Keratinocyte (primary cell): ENCODE data around the gene PGLYRP1. TPM values are rescaled to one million over a fixed set of nuclear protein-coding genes. Genes with fewer than 3 reads are reported as not detected.

Experiments
- DNase-seq: peaks from one replicate; pipeline ENCODE4 v3.0.0-alpha.2; 2011; ENCODE audit warnings: low read depth, missing footprints, low spot score
- FAIRE-seq: peaks from 2 replicates; lab custom pipeline; 2011; peaks lifted over from hg19 to GRCh38; lab: Jason Lieb, UNC
- H2AFZ ChIP-seq: 2 replicates; pipeline ENCODE4 v1.6.0; 2012; ENCODE audit warnings: low read length, control low read depth, inconsistent platforms; ENCODE audit not compliant: control insufficient read depth
- H3K27ac ChIP-seq: 2 replicates; pipeline ENCODE4 v1.5.1; 2011; ENCODE audit warnings: low read length; ENCODE audit not compliant: control insufficient read depth, insufficient read depth
- H3K27me3 ChIP-seq: 3 replicates; pipeline ENCODE4 v1.6.0; 2011; ENCODE audit warnings: low read length; ENCODE audit not compliant: control insufficient read depth, insufficient read depth; ENCODE audit errors: extremely low read depth
- H3K36me3 ChIP-seq, 2 experiments: 2 replicates in 1 of 2; 3 replicates in 1 of 2; pipeline ENCODE4 v1.5.1; 2011; ENCODE audit warnings: low read length in 2 of 2, mild to moderate bottlenecking in 1 of 2; ENCODE audit not compliant: control insufficient read depth in 2 of 2, insufficient read depth in 2 of 2; ENCODE audit errors: extremely low read depth in 1 of 2
- H3K4me1 ChIP-seq: 3 replicates; pipeline ENCODE4 v1.5.1; 2011; ENCODE audit warnings: low read length; ENCODE audit not compliant: control insufficient read depth, insufficient read depth; ENCODE audit errors: extremely low read depth
- H3K4me2 ChIP-seq: 3 replicates; pipeline ENCODE4 v1.6.0; 2011; ENCODE audit warnings: low read depth, low read length; ENCODE audit not compliant: control insufficient read depth, insufficient read depth; ENCODE audit errors: extremely low read depth
- H3K4me3 ChIP-seq, 3 experiments: fragments of 200-600 bp in 1 of 3; sonication (generic) in 1 of 3; 2 replicates in 2 of 3; 3 replicates in 1 of 3; pipeline ENCODE4 v1.5.1; 2011 to 2016; ENCODE audit warnings: low read length in 3 of 3, mild to moderate bottlenecking in 3 of 3, control low read depth in 2 of 3, inconsistent platforms in 1 of 3, low read depth in 1 of 3, mixed read lengths in 1 of 3, mixed run types in 1 of 3, moderate library complexity in 1 of 3; ENCODE audit not compliant: control insufficient read depth in 2 of 3, insufficient read depth in 2 of 3; ENCODE audit errors: extremely low read depth in 1 of 3
- H3K79me2 ChIP-seq: 2 replicates; pipeline ENCODE4 v1.6.0; 2012; ENCODE audit warnings: low read length; ENCODE audit not compliant: control insufficient read depth, insufficient read depth
- H3K9ac ChIP-seq: 3 replicates; pipeline ENCODE4 v1.6.0; 2011; ENCODE audit warnings: low read length; ENCODE audit not compliant: control insufficient read depth, insufficient read depth; ENCODE audit errors: extremely low read depth
- H3K9me1 ChIP-seq: 3 replicates; pipeline ENCODE4 v1.6.0; 2011; ENCODE audit warnings: low read length; ENCODE audit not compliant: control insufficient read depth, insufficient read depth; ENCODE audit errors: extremely low read depth
- H3K9me3 ChIP-seq: 2 replicates; pipeline ENCODE4 v1.5.1; 2012; ENCODE audit warnings: low read depth, low read length; ENCODE audit not compliant: control insufficient read depth
- H4K20me1 ChIP-seq: 3 replicates; pipeline ENCODE4 v1.6.0; 2011; ENCODE audit warnings: low read length; ENCODE audit not compliant: control insufficient read depth, insufficient read depth; ENCODE audit errors: extremely low read depth
- EZH2 ChIP-seq: IDR thresholded peaks from one replicate; pipeline ENCODE4 v1.6.1; 2012; ENCODE audit warnings: inconsistent platforms, mild to moderate bottlenecking, low read length, moderate library complexity
- dilution Hi-C: fragments of 300-500 bp; cut with MboI; formaldehyde crosslinking; loops from one replicate; pipeline ENCODE4 v1.7.0; 2020; ENCODE audit warnings: low sequenced_read_pairs; ENCODE audit not compliant: extremely low pct_ligation_motif_present
- polyA plus RNA-seq, 5 experiments: library from polyadenylated mRNA; depleted of rRNA in 3 of 5; stranded (reverse) in 3 of 5; stranded (forward) in 1 of 5; unstranded in 1 of 5; fragments of >200 nt; gene quantifications; 1 replicate in 1 of 5; 2 replicates in 3 of 5; 3 replicates in 1 of 5; pipeline versions ENCODE4 v1.2.1 to v1.2.3, GENCODE V29; 2011 to 2012; ENCODE audit warnings: missing spikeins in 2 of 5, low read depth in 1 of 5, low replicate concordance in 1 of 5
- TF ChIP-seq, protein P1 (sequence below), 3 experiments: IDR thresholded peaks in 1 of 3; conservative IDR thresholded peaks in 1 of 3; optimal IDR thresholded peaks in 1 of 3; 2 replicates in 2 of 3; 3 replicates in 1 of 3; pipeline versions ENCODE3 to v1.5.1; 2011; ENCODE audit warnings: low read length in 3 of 3, mild to moderate bottlenecking in 3 of 3, moderate library complexity in 2 of 3, control low read depth in 1 of 3, inconsistent platforms in 1 of 3; ENCODE audit not compliant: insufficient read depth in 2 of 3; ENCODE audit errors: extremely low read depth in 1 of 3

The PGLYRP1 gene
- polyA plus RNA-seq, 1 donor (not counting 4 experiments of a cell fraction or from before 2014, with no cell fraction given): not detected

DNA sequence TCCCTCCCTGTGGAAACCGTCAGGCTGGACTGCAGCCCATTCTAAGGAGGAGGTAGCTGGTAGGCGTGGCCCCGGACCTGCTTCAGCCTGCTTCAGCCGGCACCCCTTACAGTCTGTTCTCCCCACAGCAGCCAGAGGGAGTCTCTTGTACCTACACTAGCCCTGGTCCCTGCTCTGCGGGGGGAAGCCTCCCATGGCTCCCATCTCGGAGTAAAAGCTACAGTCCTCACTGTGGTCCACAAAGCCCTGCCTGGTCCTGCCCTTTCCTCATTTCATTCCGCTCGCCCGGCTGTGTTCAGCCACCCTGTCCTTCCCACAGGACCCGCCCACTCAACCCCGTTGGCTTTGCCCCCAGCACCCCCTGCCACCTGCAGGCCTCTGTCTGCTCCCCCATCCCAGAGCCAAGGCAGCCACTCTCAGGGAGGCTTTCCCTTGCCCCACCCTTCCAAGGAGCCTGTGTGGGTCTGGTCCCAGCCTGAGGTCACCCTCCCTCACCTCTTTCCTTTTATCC is 1.3 kb downstream of the PGLYRP1 start:
- H3K4me2 ChIP-seq: peak overlapping the region; percentile 68
- H3K4me3 ChIP-seq: no peak overlapping the region
- peaks cover 24% of the 10 kb centered on the region for H3K4me1 ChIP-seq
- no peak for TF ChIP-seq EZH2
- TF ChIP-seq, protein P1, sequence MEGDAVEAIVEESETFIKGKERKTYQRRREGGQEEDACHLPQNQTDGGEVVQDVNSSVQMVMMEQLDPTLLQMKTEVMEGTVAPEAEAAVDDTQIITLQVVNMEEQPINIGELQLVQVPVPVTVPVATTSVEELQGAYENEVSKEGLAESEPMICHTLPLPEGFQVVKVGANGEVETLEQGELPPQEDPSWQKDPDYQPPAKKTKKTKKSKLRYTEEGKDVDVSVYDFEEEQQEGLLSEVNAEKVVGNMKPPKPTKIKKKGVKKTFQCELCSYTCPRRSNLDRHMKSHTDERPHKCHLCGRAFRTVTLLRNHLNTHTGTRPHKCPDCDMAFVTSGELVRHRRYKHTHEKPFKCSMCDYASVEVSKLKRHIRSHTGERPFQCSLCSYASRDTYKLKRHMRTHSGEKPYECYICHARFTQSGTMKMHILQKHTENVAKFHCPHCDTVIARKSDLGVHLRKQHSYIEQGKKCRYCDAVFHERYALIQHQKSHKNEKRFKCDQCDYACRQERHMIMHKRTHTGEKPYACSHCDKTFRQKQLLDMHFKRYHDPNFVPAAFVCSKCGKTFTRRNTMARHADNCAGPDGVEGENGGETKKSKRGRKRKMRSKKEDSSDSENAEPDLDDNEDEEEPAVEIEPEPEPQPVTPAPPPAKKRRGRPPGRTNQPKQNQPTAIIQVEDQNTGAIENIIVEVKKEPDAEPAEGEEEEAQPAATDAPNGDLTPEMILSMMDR (optimal IDR thresholded peaks at IDR 0.05 in 1 of 3, IDR thresholded peaks at IDR 0.05 in 1 of 3, conservative IDR thresholded peaks at IDR 0.05 in 1 of 3; ENCODE audit: extremely low read depth in 1 of 3, insufficient read depth in 2 of 3, low read length in 3 of 3): peak; percentile 55 to 72 (median 60)
- peak overlapping the region; percentile 42 for H3K9ac ChIP-seq
- H3K36me3 ChIP-seq: peaks cover under 1 to 4% of the 10 kb centered on the region in 2 experiments
- no peaks in the 10 kb centered on the region for H3K79me2 ChIP-seq
- dilution Hi-C loops: no loop called here
- H3K9me1 ChIP-seq: no peaks in the 10 kb centered on the region
- DNase-seq (no peak), FAIRE-seq (peak; percentile 82)
- H3K9me3 ChIP-seq: no peaks in the 10 kb centered on the region
- peaks cover 10% of the 10 kb centered on the region for H3K27me3 ChIP-seq
- H4K20me1 ChIP-seq: peaks cover 2% of the 10 kb centered on the region
- H3K27ac ChIP-seq: no peak overlapping the region
- no peak overlapping the region for H2AFZ ChIP-seq

DNA sequence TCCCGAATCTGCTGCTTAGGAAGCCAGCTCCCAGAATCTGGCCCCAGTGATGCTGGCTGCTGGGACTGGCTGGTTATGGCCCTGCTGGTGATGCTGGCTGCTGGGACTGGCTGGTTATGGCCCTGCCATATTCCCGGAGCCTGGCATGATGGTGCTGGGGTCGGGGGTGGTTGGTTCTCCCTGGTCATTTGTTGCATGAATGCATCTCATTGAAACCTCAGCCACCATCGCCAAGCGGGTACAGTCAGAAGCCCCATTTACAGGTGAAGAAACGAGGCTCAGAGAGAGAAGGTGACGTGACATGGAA is 2.1 kb downstream of the PGLYRP1 start:
- no peak for FAIRE-seq
- DNase-seq: no peak

More for the DNA sequence above, 2.1 kb downstream of the PGLYRP1 start:
- H3K4me3 ChIP-seq: no peak overlapping the region
- peaks cover 2% of the 10 kb centered on the region for H4K20me1 ChIP-seq
- peaks cover 0 to 4% of the 10 kb centered on the region in 2 experiments for H3K36me3 ChIP-seq
- no peak overlapping the region for H3K9ac ChIP-seq
- dilution Hi-C loops: no loop called here
- H3K4me2 ChIP-seq: peak overlapping the region; percentile 34
- H3K4me1 ChIP-seq: peaks cover 30% of the 10 kb centered on the region
- H3K27ac ChIP-seq: no peak overlapping the region
- no peaks in the 10 kb centered on the region for H3K9me1 ChIP-seq
- H3K79me2 ChIP-seq: no peaks in the 10 kb centered on the region
- no peak overlapping the region for H2AFZ ChIP-seq
- peaks cover 16% of the 10 kb centered on the region for H3K27me3 ChIP-seq
- H3K9me3 ChIP-seq: no peaks in the 10 kb centered on the region
- no peak for TF ChIP-seq EZH2
- TF ChIP-seq, protein P1 (optimal IDR thresholded peaks at IDR 0.05 in 1 of 3, IDR thresholded peaks at IDR 0.05 in 1 of 3, conservative IDR thresholded peaks at IDR 0.05 in 1 of 3; ENCODE audit: extremely low read depth in 1 of 3, insufficient read depth in 2 of 3, low read length in 3 of 3): no peak
